ENCODE measurements around the gene B3GAT1.

Gene B3GAT1

GRCh38 chr11:134380785-134381184 lies 31.3 kb downstream of the B3GAT1 start:
- H3K4me1 ChIP-seq: 0 out of 2 replicates have a peak, but pooled peaks cover 1% of the 10 kb centered on the region
- H3K4me3 ChIP-seq (ENCODE audit: low read depth, low read length): no peak overlapping the region
- no peaks in the 10 kb centered on the region for H3K9me3 ChIP-seq
- no peak for TF ChIP-seq CTCF (IDR thresholded peaks at IDR 0.05; ENCODE audit: low read depth, low read length)
- no peak for DNase-seq
- H3K36me3 ChIP-seq: no peaks in the 10 kb centered on the region; the same call in 1 of the 2 replicates
- no peaks in the 10 kb centered on the region for H3K27me3 ChIP-seq

GRCh38 chr11:134380229-134380628 lies 31.8 kb downstream of the B3GAT1 start:
- DNase-seq: no peak

GRCh38 chr11:134379241-134379640 lies 32.8 kb downstream of the B3GAT1 start:
- H3K4me3 ChIP-seq (ENCODE audit: low read depth, low read length): no peak overlapping the region
- no peaks in the 10 kb centered on the region for H3K27me3 ChIP-seq
- no peak for TF ChIP-seq CTCF (IDR thresholded peaks at IDR 0.05; ENCODE audit: low read depth, low read length)
- H3K9me3 ChIP-seq: no peaks in the 10 kb centered on the region
- DNase-seq: no peak
- H3K36me3 ChIP-seq: no peaks in the 10 kb centered on the region; the same call in 1 of the 2 replicates
- no peaks in the 10 kb centered on the region for H3K4me1 ChIP-seq

More at GRCh38 chr11:134380229-134380628, 31.8 kb downstream of the B3GAT1 start:
- Histone ChIP-seq H3K4me3 (ENCODE audit: low read depth, low read length) (no peak overlapping the region), H3K4me1 (no peaks in the 10 kb centered on the region), H3K36me3 (no peaks in the 10 kb centered on the region; the same call in 1 of the 2 replicates), H3K9me3 (no peaks in the 10 kb centered on the region), H3K27me3 (no peaks in the 10 kb centered on the region)
- no peak for TF ChIP-seq CTCF (IDR thresholded peaks at IDR 0.05; ENCODE audit: low read depth, low read length)

GRCh38 chr11:134377876-134378275 lies 34.2 kb downstream of the B3GAT1 start:
- Histone ChIP-seq H3K36me3 (no peaks in the 10 kb centered on the region; the same call in 1 of the 2 replicates), H3K4me1 (no peaks in the 10 kb centered on the region), H3K9me3 (no peaks in the 10 kb centered on the region), H3K27me3 (no peaks in the 10 kb centered on the region), H3K4me3 (ENCODE audit: low read depth, low read length) (no peak overlapping the region)
- no peak for DNase-seq
- no peak for TF ChIP-seq CTCF (IDR thresholded peaks at IDR 0.05; ENCODE audit: low read depth, low read length)

GRCh38 chr11:134376150-134376921 lies 35.7 kb downstream of the B3GAT1 start:
- no peak overlapping the region for H3K4me3 ChIP-seq (ENCODE audit: low read depth, low read length)

More at GRCh38 chr11:134376150-134376921, 35.7 kb downstream of the B3GAT1 start:
- TF ChIP-seq CTCF (IDR thresholded peaks at IDR 0.05; ENCODE audit: low read depth, low read length): no peak
- Histone ChIP-seq H3K27me3 (no peaks in the 10 kb centered on the region), H3K9me3 (no peaks in the 10 kb centered on the region), H3K36me3 (no peaks in the 10 kb centered on the region; the same call in 1 of the 2 replicates), H3K4me1 (no peaks in the 10 kb centered on the region)
- no peak for DNase-seq
